Activated T-helper 2 cell treated with anti-CD3 and anti-CD28 coated beads, Interferon-gamma antibody, Interleukin-2, Interleukin-4, amounts not matched to agents 10 μg/mL and 5 μg/mL and 100 μg/mL, durations not matched to agents 14 hours and 24 hours and 36 hours (primary cell): ENCODE measurements around the gene RAP1GAP2. TPM values are rescaled to one million over a fixed set of nuclear protein-coding genes. Genes with fewer than 3 reads are reported as not detected.
"Not testable (repeated sequence)": the region's sequence is repeated elsewhere in the genome, so short reads cannot be mapped to it uniquely, and the experiment has no call there.

Experiments used
- DNase-seq: peaks from one replicate; pipeline ENCODE4 v3.0.0; 2021; ENCODE audit warnings: low spot score
- H3K27ac Mint-ChIP-seq: one replicate; pipeline ENCODE4 v1.8.0; 2021; ENCODE audit warnings: mixed read lengths
- H3K27me3 Mint-ChIP-seq: one replicate; pipeline ENCODE4 v1.8.0; 2021; ENCODE audit warnings: low read depth, mixed read lengths
- H3K36me3 Mint-ChIP-seq: one replicate; pipeline ENCODE4 v1.8.0; 2021; ENCODE audit warnings: low read depth, mixed read lengths
- H3K4me1 Mint-ChIP-seq: one replicate; pipeline ENCODE4 v1.8.0; 2021; ENCODE audit warnings: low read depth, mixed read lengths
- H3K4me3 Mint-ChIP-seq: one replicate; pipeline ENCODE4 v1.8.0; 2021; ENCODE audit warnings: low read depth, mild to moderate bottlenecking, moderate library complexity, mixed read lengths
- H3K9me3 Mint-ChIP-seq: one replicate; pipeline ENCODE4 v1.8.0; 2021; ENCODE audit warnings: mixed read lengths
- intact Hi-C: fragments of 100-400 bp; cut with micrococcal nuclease; formaldehyde crosslinking; loops from one replicate; pipeline ENCODE4 v1.15.1; 2023
- total RNA-seq: library from RNA; stranded (reverse); gene quantifications from 2 replicates; pipeline ENCODE4 v1.2.3, GENCODE V29; 2022

Gene RAP1GAP2
- total RNA-seq, 1 donor from 2014 or later, result 0.46 TPM

DNA sequence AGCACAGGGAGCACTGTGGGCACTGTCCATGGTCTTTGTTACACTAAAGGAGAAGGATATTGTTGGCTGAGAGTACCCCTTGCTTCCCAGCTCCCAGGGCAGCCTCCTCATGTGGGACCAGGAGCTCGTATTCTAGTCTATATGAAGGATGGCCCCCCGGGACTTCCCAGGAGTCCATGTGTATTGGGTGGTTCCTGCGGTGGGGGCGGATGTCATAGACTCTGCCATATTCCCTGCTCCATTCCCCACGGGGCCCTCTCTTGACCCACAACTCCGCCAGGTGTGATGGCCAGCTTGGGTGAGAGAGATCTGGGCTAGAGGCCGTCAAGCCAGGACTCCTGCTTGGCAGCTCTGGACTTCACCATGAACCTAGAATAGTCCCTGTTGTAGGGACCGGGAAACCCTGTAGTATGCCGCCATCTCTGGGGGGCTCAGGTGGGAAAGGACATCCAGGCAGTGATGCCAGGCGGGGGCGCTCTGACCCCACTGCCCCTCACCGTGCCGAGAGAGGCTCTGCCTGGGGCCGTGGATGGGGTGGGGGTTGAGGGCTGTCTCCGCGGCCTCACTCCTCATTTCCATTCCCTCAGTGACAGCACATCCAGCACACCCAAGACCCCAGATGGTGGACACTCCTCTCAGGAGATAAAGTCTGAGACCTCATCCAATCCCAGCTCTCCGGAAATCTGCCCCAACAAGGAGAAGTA lies 229.3 kb downstream of the RAP1GAP2 start:
- intact Hi-C loops, result no loop called here
- Mint-ChIP-seq H3K4me1 (no peaks in the 10 kb centered on the region), H3K27me3 (no peaks in the 10 kb centered on the region), H3K4me3 (no peak overlapping the region), H3K27ac (no peak overlapping the region), H3K36me3 (peaks cover 29% of the 10 kb centered on the region), H3K9me3 (peaks cover 16% of the 10 kb centered on the region)
- DNase-seq, result no peak

DNA sequence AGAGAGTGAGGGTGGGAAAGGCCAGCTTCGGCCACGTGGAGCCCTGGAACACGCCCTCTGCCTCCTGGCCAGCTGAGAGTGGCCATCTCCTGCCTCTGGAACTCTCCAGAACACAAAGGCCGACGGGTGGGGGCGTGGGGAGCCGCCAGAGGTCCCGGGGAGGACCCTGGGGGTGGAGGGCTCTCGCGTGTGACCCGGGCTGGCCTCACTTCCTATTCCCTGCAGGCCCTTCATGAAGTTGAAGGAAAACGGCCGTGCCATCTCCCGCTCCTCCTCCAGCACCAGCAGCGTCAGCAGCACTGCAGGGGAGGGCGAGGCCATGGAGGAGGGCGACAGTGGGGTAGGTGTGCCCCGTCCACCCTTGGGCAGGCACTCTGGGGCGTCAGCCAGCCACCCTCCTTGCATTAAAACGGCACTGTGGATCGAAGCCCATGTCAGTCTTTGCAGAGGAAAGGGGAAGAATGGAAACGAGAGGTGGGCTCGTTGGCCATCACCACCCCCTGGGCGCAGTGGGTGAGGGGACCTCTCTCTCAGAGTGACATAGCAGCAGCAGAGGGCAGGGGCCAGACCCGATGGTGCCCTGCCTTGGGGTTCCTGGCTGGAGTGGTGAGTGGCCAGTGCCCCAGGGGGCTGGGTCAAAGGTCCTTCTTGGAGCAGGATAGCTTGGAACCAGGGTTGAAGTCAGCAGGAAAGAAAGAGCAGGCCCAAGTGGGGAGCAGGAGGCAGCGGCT lies 230.1 kb downstream of the RAP1GAP2 start:
- Mint-ChIP-seq H3K4me3 (no peak overlapping the region), H3K27ac (no peak overlapping the region), H3K4me1 (no peaks in the 10 kb centered on the region), H3K36me3 (peaks cover 22% of the 10 kb centered on the region), H3K27me3 (no peaks in the 10 kb centered on the region), H3K9me3 (peaks cover 16% of the 10 kb centered on the region)
- no peak for DNase-seq
- intact Hi-C loops, result no loop called here

DNA sequence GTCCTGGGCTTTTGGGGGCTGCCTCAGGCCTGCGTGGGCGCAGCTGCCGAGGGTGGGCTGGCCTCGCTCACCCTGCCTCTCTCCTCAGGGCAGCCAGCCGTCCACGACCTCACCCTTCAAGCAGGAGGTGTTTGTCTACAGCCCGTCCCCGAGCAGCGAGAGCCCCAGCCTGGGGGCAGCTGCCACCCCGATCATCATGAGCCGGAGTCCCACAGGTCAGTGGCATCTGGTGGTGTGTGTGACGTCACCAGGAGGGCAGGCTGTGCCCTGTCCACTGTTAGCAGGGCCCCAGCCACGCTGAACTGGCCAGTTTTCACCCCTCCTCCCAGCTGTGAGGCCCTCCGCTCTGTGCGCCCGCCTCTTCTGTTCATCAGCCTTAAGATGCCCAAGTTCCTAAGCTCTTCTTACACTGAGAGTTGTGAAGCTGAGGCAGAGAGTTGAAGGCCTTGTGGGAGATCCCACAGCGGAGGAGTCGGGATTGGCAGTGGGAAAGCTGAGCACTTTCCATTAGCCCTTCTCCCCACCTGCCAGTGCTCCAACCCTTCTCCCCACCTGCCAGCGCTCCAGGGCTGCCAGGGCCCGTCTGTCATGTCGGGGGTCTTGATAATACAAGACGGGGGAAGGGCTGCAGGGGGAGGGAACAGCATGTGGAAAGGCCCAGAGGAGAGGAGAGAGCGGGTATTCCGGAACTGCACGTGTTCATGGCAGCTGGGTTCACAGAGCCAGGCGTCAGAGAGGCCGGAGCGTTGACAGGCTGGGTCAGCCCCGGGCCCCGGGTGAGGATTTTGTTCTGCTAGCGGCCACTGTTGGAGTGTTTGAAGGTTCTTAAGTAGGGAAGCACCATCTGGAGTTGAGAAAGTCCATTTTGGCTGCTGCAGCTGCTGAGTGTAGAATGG lies 230.9 kb downstream of the RAP1GAP2 start:
- H3K27me3 Mint-ChIP-seq, result no peaks in the 10 kb centered on the region
- H3K36me3 Mint-ChIP-seq, result peaks cover 14% of the 10 kb centered on the region
- H3K4me1 Mint-ChIP-seq, result no peaks in the 10 kb centered on the region
- no peak overlapping the region for H3K27ac Mint-ChIP-seq
- peaks cover 16% of the 10 kb centered on the region for H3K9me3 Mint-ChIP-seq
- H3K4me3 Mint-ChIP-seq, result no peak overlapping the region
- intact Hi-C loops, result no loop called here
- no peak for DNase-seq

DNA sequence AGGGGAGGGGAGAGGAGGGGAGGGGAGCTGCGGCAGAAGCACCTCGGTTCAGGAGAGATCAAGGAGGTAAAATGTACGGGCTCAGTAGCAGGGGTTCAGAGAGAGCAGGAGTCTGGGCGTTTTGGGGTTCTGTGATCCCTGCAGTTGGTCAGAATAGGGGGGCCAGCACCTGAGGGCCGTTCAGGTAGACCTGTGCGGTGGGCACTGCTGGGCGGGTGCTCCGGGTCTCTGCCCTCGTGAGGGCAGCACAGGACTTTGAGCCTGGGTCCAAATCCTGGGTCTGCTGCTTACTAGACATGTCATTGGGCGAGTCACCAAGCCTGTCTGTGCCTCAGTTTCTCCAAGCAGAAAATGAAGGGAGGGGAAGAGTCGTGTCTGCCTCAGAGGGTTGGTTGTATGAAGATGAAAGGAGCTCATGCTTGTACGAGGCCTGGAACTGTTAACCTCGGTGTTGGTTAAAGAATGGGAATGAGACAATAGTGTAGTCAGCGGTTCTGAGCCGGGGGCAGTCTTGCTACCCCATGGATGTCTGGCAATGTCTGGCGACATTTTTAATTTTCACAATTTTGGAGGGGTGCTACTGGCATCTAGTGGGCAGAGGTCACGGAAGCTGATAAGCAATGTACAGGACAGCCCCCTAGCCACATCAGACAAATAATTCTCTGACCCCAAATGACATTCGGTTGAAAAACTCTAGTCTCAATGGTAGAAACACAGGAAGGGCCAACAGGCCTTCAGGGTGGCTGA lies 231.7 kb downstream of the RAP1GAP2 start:
- no peak for DNase-seq
- H3K4me1 Mint-ChIP-seq, result no peaks in the 10 kb centered on the region
- peaks cover 9% of the 10 kb centered on the region for H3K9me3 Mint-ChIP-seq
- H3K27me3 Mint-ChIP-seq, result no peaks in the 10 kb centered on the region
- intact Hi-C loops, result no loop called here
- peaks cover 8% of the 10 kb centered on the region for H3K36me3 Mint-ChIP-seq
- H3K27ac Mint-ChIP-seq, result no peak overlapping the region
- no peak overlapping the region for H3K4me3 Mint-ChIP-seq

DNA sequence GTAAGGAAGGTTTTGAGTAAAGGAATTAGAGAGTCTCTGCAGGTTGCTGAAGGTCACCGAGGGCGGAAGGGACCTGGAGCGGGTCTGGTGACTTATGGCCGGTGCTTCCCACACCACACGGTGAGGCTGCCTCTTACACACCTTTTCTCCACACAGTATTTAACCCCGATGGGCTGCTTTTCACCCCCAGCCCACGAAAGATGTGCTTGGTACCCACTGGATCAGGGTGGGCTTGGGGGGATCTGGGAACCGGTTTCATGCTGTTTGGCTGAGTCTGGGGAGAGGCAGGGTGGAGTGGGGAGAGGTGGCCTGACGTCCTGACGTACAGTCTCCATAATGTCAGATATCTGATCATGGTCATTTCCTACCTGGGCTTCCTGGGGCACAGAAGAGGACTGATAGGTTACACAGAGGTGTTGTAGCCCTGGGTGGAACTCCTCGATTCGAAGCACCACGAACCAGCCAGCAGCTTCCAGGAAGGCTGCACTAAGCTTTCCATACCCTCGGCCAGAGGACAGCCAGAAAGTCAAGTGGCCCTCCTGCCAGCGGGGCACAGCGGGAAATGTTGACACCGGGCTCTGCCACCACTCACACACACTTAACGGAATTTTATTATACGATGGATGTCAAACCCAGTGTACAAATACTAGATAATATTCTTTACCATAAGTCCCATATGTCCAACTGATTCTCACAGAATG lies 233.1 kb downstream of the RAP1GAP2 start:
- Mint-ChIP-seq H3K27me3 (no peaks in the 10 kb centered on the region), H3K9me3 (no peaks in the 10 kb centered on the region), H3K36me3 (no peaks in the 10 kb centered on the region), H3K27ac (no peak overlapping the region), H3K4me1 (no peaks in the 10 kb centered on the region), H3K4me3 (no peak overlapping the region)
- no peak for DNase-seq
- intact Hi-C loops, result no loop called here

DNA sequence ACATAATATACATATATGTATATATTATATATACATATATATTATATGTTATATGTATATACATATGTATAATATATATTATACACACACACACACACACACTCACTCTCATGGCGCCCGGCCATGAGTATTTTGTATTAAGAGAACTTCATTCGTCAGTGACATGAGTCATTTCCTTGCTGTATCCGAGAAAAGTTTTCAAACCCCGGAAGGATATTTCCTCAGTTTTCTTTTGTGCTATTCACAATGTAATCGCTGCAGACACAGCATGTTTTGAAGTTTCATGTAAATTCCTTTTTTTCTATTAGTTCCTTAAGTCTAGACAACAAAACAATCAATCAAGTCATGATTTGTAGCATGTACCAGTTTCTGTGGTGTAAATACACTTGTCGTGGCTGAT lies 233.9 kb downstream of the RAP1GAP2 start:
- H3K27me3 Mint-ChIP-seq, result no peaks in the 10 kb centered on the region
- intact Hi-C loops, result no loop called here
- H3K27ac Mint-ChIP-seq, result no peak overlapping the region

DNA sequence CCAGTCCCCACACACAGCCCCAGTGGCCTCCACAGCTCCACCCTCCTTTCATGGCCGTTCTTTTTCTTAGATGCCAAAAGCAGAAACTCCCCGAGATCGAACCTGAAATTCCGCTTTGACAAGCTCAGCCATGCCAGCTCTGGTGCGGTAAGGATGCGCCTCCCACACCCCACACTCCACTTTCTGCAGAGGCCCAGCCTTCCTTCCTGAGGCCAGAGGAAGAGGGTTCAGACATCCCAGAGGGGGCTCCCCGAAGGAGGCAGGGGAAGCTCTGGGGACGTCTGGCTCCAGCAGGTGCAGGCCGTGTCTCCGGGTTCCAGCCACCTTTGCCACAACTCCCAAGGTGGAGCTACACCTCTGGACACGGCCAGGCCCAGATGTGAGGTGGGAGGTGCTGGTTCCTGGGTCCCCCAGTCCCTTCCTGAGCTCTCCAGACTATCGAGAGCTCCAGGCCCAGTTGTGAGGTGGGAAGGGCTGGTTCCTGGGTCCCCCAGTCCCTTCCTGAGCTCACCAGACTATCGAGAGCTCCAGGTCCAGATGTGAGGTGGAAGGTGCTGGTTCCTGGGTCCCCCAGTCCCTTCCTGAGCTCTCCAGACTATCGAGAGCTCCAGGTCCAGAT lies 234.7 kb downstream of the RAP1GAP2 start:
- not testable (repeated sequence) for H3K9me3 Mint-ChIP-seq

More for the DNA sequence above, 233.9 kb downstream of the RAP1GAP2 start:
- no peaks in the 10 kb centered on the region for H3K9me3 Mint-ChIP-seq
- no peaks in the 10 kb centered on the region for H3K36me3 Mint-ChIP-seq
- no peak for DNase-seq
- no peak overlapping the region for H3K4me3 Mint-ChIP-seq
- no peaks in the 10 kb centered on the region for H3K4me1 Mint-ChIP-seq

DNA sequence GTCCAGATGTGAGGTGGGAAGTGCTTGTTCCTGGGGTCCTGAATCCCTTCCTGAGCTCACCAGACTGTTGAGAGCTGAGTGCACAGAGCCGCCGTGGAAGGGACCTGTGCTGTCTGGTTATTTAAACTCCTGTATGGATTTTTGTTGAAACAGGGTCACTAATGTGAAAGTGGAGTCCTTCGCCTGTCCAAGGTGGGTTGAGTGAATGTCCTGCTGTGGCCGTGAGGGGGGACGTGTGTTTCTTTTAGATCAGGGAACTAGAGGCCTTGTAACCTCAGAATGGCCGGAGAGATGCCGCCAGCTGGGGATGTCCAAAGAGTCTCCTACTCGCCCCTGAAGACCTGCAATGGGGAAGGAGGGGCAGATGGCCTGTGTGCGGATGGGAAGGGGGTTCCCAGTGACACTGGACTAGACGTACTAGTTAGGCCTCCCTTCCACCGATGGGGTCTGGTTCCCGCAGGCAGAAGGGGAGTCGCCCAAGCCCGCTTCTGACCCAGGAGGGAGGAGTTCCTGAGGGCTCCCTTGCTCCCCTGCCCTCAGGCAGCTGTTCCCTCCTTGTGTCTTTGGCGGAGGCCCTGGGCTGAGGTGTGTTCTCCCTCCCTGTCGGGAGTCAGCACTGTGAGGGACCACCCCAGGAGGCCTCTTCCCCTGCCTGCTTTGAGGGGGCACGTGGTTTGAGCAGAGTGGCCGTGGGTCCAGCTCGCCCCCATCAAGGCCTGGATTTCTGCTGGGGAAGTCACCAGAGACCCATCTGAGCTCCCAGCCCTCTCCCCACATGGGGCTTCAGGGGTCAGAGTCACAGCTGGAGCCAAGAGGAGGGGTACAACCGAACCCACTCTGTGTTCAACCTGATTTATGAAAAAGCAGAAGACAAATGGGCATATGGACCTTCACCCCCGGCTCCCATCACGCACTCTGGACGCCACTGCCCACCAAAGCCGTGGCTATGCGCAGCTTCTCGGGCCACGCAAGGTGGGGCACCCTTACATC lies 236.3 kb downstream of the RAP1GAP2 start:
- Mint-ChIP-seq H3K4me3 (no peak overlapping the region), H3K36me3 (no peaks in the 10 kb centered on the region), H3K9me3 (no peaks in the 10 kb centered on the region), H3K27ac (no peak overlapping the region), H3K4me1 (no peaks in the 10 kb centered on the region), H3K27me3 (no peaks in the 10 kb centered on the region)
- intact Hi-C loops, result no loop called here
- DNase-seq, result no peak

More for the DNA sequence above, 234.7 kb downstream of the RAP1GAP2 start:
- H3K4me3 Mint-ChIP-seq, H3K27me3 Mint-ChIP-seq, H3K36me3 Mint-ChIP-seq, H3K4me1 Mint-ChIP-seq, DNase-seq, intact Hi-C loops, H3K27ac Mint-ChIP-seq: not testable (repeated sequence)

DNA sequence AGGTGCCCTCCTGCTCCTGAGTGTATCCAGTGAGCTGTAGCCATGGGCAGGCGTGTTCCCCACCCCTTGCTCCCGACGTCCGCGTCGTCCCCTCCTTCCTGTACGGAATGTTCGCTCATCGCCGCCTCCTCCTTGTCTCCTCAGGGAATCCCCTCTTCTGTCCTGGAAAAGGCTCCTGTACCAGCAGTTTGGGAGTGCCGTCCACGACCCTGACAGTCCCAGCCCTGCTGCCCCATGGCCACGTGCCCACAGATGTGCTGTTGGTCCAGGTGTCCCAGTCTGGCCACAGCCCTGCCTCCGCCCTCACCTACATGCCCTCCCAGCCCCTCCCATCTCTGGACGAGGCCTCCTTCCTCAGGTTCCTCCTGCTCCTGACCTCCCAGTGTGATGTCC lies 237.0 kb downstream of the RAP1GAP2 start:
- intact Hi-C loops, result no loop called here
- no peaks in the 10 kb centered on the region for H3K27me3 Mint-ChIP-seq
- DNase-seq, result no peak
- no peak overlapping the region for H3K27ac Mint-ChIP-seq
- no peaks in the 10 kb centered on the region for H3K9me3 Mint-ChIP-seq
- H3K36me3 Mint-ChIP-seq, result no peaks in the 10 kb centered on the region
- H3K4me1 Mint-ChIP-seq, result no peaks in the 10 kb centered on the region
- H3K4me3 Mint-ChIP-seq, result no peak overlapping the region

DNA sequence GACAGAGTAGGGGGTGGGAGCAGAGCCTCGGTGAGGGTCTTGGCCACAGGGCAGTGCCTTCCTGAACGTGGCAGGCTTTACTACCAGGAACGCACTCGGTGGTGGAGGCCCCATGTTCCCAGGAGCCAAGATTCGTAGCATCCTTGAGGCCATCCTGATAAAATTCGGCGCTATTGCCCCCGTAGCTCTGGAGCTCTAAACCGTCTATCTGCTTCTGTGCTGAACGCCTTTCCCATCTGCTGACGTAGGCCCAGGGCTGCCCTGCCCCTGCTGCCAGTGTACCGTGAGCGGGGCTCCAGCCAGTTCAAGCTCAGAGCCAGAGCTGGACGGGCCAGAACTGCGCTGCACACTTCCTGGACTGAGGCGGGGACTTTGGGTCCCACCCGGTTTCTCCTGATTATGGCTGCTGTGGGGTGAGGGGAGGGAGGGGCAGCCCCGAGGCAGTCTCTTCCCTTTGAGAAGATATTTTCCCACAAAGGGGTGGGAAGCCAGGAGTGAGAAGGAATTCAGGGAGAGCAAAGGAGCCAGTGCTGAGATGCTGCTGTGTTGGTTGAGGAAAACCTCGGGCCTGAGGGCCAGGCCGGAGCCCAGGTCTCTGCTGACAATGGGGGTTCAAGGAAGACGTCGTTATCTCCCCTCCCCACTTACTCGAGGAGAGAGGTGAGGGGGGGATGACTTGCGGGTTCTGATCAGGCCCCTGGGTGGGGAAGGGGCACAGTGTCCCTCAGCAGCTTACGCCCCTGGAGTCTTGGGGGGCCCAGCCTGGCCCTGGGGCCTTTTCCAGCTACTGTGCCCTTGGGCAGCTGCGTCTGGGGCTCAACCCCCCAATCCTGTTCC lies 237.7 kb downstream of the RAP1GAP2 start:
- intact Hi-C loops, result no loop called here
- Mint-ChIP-seq H3K4me3 (no peak overlapping the region), H3K4me1 (no peaks in the 10 kb centered on the region), H3K36me3 (no peaks in the 10 kb centered on the region), H3K27me3 (no peaks in the 10 kb centered on the region), H3K27ac (no peak overlapping the region), H3K9me3 (no peaks in the 10 kb centered on the region)
- no peak for DNase-seq
